ENCODE results near the gene GNL1. TPM values are rescaled to one million over a fixed set of nuclear protein-coding genes. Genes with fewer than 3 reads are reported as not detected.

GNL1 gene
- total and polyA plus RNA-seq, 3 experiments from 2014 or later: 49.8 to 102 (median 100) TPM

DNA sequence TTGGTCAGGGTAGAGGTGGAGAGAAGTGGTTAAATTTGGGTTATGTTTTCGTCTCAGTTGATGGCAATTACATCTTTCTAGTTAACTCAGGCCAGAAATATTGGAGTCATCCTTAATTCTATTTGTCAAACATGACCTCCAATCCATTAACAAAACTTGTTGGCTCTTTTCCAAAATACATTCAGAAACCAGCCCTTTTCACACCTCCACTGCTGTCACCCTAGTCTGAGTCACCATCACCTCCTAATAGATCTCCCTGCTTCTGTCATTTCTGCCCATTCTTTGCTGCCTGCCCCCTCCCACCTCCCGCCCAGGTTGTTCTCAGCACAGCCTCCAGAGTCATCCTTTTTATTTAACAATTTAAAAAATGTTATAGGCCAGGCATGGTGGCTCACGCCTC lies 12.0 kb upstream of the GNL1 start:
- ChIA-PET CTCF (no interaction called here), POLR2A (interaction anchor here (0.7 kb wide), 1 partner anchor 163 kb away, joined by 3 read pairs; no protein-coding TSS in a partner anchor)
- Mint-ChIP-seq H3K4me1 (peaks cover 45 to 48% (median 48%) of the 10 kb centered on the region in 3 donors), H3K27me3 (no peaks in the 10 kb centered on the region), H3K36me3 (peaks cover 0 to 11% (median 0%) of the 10 kb centered on the region in 3 donors), H3K27ac (peak overlapping the region in 6 of 8 donors; percentile 45 to 85 (median 71)), H3K9me3 (no peaks in the 10 kb centered on the region), H3K4me3 (peak overlapping the region in 5 of 7 donors; percentile 28 to 80 (median 54))
- H3K4me1 ChIP-seq (ENCODE audit: insufficient read depth, low read length): peaks cover 30% of the 10 kb centered on the region
- DNase-seq: peak in 3 of 5 donors; percentile 40 to 74 (median 41)
- no peak overlapping the region for H3K27ac ChIP-seq (ENCODE audit: low read depth, low read length)
- H3K4me3 ChIP-seq (ENCODE audit: low read length): no peak overlapping the region
- no peaks in the 10 kb centered on the region for H3K9me3 ChIP-seq (ENCODE audit: low read length)
- H3K36me3 ChIP-seq (ENCODE audit: insufficient read depth, low read length): peaks cover 2% of the 10 kb centered on the region
- H3K27me3 ChIP-seq (ENCODE audit: insufficient read depth, low read length, poor library complexity, severe bottlenecking): no peaks in the 10 kb centered on the region

DNA sequence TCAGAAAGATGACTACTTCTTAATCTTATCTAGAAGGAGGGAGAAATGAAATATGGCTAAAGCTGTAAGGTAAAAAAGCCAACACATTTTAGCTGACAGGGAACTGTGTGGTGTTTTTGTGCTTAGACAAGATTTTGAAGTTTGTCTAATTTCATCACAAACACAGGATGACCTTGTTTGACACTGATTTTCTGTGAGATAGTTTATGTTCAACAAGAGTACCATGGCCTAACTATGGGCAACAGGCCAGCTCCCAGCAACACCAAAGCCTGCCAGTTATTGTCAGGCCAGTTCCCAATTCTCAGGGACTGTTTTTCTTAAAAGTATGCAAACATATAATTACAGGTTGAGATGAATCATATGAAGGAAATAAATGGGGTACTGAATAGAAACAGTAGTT lies 9.5 kb upstream of the GNL1 start:
- ChIA-PET CTCF (interaction anchor here (0.9 to 2.2 kb wide), 4 partner anchors 12 to 30 kb away, joined by 3 to 6 read pairs (median 5); no protein-coding TSS in a partner anchor), POLR2A (interaction anchor here (0.6 to 1.1 kb wide), 2 partner anchors 8 to 115 kb away, joined by 3 to 6 read pairs; partner anchors contain the start of gene PRR3)
- Histone ChIP-seq H3K36me3 (ENCODE audit: insufficient read depth, low read length) (peaks cover 11% of the 10 kb centered on the region), H3K4me3 (ENCODE audit: low read length) (no peak overlapping the region), H3K27me3 (ENCODE audit: insufficient read depth, low read length, poor library complexity, severe bottlenecking) (no peaks in the 10 kb centered on the region), H3K4me1 (ENCODE audit: insufficient read depth, low read length) (peaks cover 14% of the 10 kb centered on the region), H3K27ac (ENCODE audit: low read depth, low read length) (no peak overlapping the region), H3K9me3 (ENCODE audit: low read length) (no peaks in the 10 kb centered on the region)
- no peak for DNase-seq
- H3K27ac Mint-ChIP-seq: peak overlapping the region in 3 of 8 donors; percentile 23 to 70 (median 45)
- peaks cover 5 to 18% (median 6%) of the 10 kb centered on the region in 3 donors for H3K36me3 Mint-ChIP-seq
- no peaks in the 10 kb centered on the region for H3K9me3 Mint-ChIP-seq
- H3K4me1 Mint-ChIP-seq: peaks cover 22 to 31% (median 26%) of the 10 kb centered on the region in 3 donors
- H3K27me3 Mint-ChIP-seq: no peaks in the 10 kb centered on the region
- peak overlapping the region in 1 of 7 donors; percentile 69 for H3K4me3 Mint-ChIP-seq

- no peaks in the 10 kb centered on the region for H3K27me3 Mint-ChIP-seq
- H3K4me3 Mint-ChIP-seq: peak overlapping the region in 1 of 7 donors; percentile 12
- Histone ChIP-seq H3K27me3 (ENCODE audit: insufficient read depth, low read length, poor library complexity, severe bottlenecking) (no peaks in the 10 kb centered on the region), H3K27ac (ENCODE audit: low read depth, low read length) (no peak overlapping the region), H3K36me3 (ENCODE audit: insufficient read depth, low read length) (peaks cover 11% of the 10 kb centered on the region), H3K9me3 (ENCODE audit: low read length) (no peaks in the 10 kb centered on the region), H3K4me3 (ENCODE audit: low read length) (no peak overlapping the region), H3K4me1 (ENCODE audit: insufficient read depth, low read length) (peaks cover 4% of the 10 kb centered on the region)
- peaks cover 5 to 25% (median 6%) of the 10 kb centered on the region in 3 donors for H3K36me3 Mint-ChIP-seq
- ChIA-PET POLR2A (no interaction called here), CTCF (interaction anchor here (1.0 to 2.1 kb wide), 3 partner anchors 13 to 34 kb away, joined by 3 to 8 read pairs (median 4); no protein-coding TSS in a partner anchor)
- H3K9me3 Mint-ChIP-seq: no peaks in the 10 kb centered on the region
- H3K27ac Mint-ChIP-seq: peak overlapping the region in 5 of 8 donors; percentile 2 to 51 (median 17)
- H3K4me1 Mint-ChIP-seq: peaks cover 7 to 26% (median 22%) of the 10 kb centered on the region in 3 donors
- DNase-seq: no peak
Observed at GRCh38 chr6:30564114-30564513, 7.8 kb upstream of the GNL1 start.

- DNase-seq: no peak
- Histone ChIP-seq H3K27me3 (ENCODE audit: insufficient read depth, low read length, poor library complexity, severe bottlenecking) (no peaks in the 10 kb centered on the region), H3K9me3 (ENCODE audit: low read length) (no peaks in the 10 kb centered on the region), H3K36me3 (ENCODE audit: insufficient read depth, low read length) (peaks cover 11% of the 10 kb centered on the region), H3K4me1 (ENCODE audit: insufficient read depth, low read length) (peaks cover 10% of the 10 kb centered on the region), H3K27ac (ENCODE audit: low read depth, low read length) (no peak overlapping the region), H3K4me3 (ENCODE audit: low read length) (no peak overlapping the region)
- ChIA-PET CTCF (interaction anchor here (0.7 to 2.1 kb wide), 4 partner anchors 8 to 21 kb away, joined by 3 to 8 read pairs (median 3); partner anchors contain the start of gene ABCF1), POLR2A (interaction anchor here (1.2 kb wide), 1 partner anchor 8 kb away, joined by 5 read pairs; the partner anchor contains the start of gene ABCF1)
- H3K36me3 Mint-ChIP-seq: peaks cover 5 to 28% (median 6%) of the 10 kb centered on the region in 3 donors
- H3K4me3 Mint-ChIP-seq: peak overlapping the region in 1 of 7 donors; percentile 70
- peak overlapping the region in 6 of 8 donors; percentile 6 to 90 (median 54) for H3K27ac Mint-ChIP-seq
- H3K27me3 Mint-ChIP-seq: no peaks in the 10 kb centered on the region
- H3K9me3 Mint-ChIP-seq: no peaks in the 10 kb centered on the region
- peaks cover 11 to 33% (median 25%) of the 10 kb centered on the region in 3 donors for H3K4me1 Mint-ChIP-seq
Observed at GRCh38 chr6:30562470-30563425, 6.5 kb upstream of the GNL1 start.

DNA sequence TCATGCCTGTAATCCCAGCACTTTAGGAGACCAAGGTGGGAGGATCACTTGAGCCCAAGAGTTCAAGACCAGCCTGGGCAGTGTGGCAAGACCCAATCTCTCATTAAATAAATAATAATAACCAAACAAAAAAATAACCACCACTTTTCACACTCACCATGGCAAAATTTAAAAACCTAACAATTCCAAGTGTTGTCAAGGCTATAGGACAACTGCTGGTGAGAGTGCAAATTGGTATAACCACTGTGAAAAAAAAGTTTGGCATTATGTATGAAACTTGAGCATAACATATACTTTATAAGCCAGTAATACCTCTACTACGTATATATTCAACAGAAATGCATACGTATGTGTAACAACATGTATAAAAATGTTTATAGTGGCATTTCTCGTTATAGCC lies 4.6 kb upstream of the GNL1 start:
- ChIA-PET POLR2A (no interaction called here), CTCF (interaction anchor here (0.7 kb wide), 1 partner anchor 16 kb away, joined by 3 read pairs; no protein-coding TSS in a partner anchor)
- H3K36me3 Mint-ChIP-seq: peaks cover 5 to 43% (median 6%) of the 10 kb centered on the region in 3 donors
- Histone ChIP-seq H3K4me1 (ENCODE audit: insufficient read depth, low read length) (peaks cover 13% of the 10 kb centered on the region), H3K27me3 (ENCODE audit: insufficient read depth, low read length, poor library complexity, severe bottlenecking) (no peaks in the 10 kb centered on the region), H3K9me3 (ENCODE audit: low read length) (no peaks in the 10 kb centered on the region), H3K4me3 (ENCODE audit: low read length) (no peak overlapping the region), H3K27ac (ENCODE audit: low read depth, low read length) (no peak overlapping the region), H3K36me3 (ENCODE audit: insufficient read depth, low read length) (peaks cover 11% of the 10 kb centered on the region)
- no peaks in the 10 kb centered on the region for H3K9me3 Mint-ChIP-seq
- peaks cover 19 to 46% (median 37%) of the 10 kb centered on the region in 3 donors for H3K4me1 Mint-ChIP-seq
- H3K4me3 Mint-ChIP-seq: no peak overlapping the region
- DNase-seq: no peak
- peaks cover 0 to 4% of the 10 kb centered on the region in 2 donors for H3K27me3 Mint-ChIP-seq
- peak overlapping the region in 1 of 8 donors; percentile 37 for H3K27ac Mint-ChIP-seq

DNA sequence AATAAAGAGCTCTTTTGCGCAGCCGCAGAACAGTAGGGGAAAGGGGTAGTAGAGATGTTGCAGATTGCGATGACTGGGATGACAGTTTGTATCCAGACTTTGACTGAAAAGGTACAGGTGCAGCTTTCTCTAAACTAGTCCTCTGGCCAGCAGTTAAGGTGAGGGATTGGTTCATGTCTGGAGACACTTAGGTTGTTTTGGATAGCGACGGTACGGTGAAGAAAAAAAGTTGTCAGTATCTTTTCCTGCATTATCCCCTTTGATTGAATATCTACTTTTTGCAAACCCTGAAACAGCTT lies 1.3 kb upstream of the GNL1 start:
- Mint-ChIP-seq H3K27ac (peak overlapping the region; percentile 98 to 100 (median 100)), H3K9me3 (no peaks in the 10 kb centered on the region), H3K36me3 (peaks cover 3 to 63% (median 11%) of the 10 kb centered on the region in 3 donors), H3K27me3 (peaks cover 0 to 4% of the 10 kb centered on the region in 2 donors), H3K4me1 (peaks cover 35 to 63% (median 61%) of the 10 kb centered on the region in 3 donors), H3K4me3 (peak overlapping the region; percentile 94 to 100 (median 99))
- ChIA-PET CTCF (interaction anchor here (1.2 to 4.6 kb wide), 7 partner anchors 9 to 104 kb away, joined by 3 to 30 read pairs (median 7); partner anchors contain the start of gene ABCF1), POLR2A (interaction anchor here (0.9 to 2.7 kb wide), 6 partner anchors 8 to 64 kb away, joined by 3 to 32 read pairs (median 5); partner anchors contain the start of gene ABCF1)
- peaks cover 25% of the 10 kb centered on the region for H3K36me3 ChIP-seq (ENCODE audit: insufficient read depth, low read length)
- no peaks in the 10 kb centered on the region for H3K27me3 ChIP-seq (ENCODE audit: insufficient read depth, low read length, poor library complexity, severe bottlenecking)
- H3K4me3 ChIP-seq (ENCODE audit: low read length): peak overlapping the region; percentile 97
- H3K9me3 ChIP-seq (ENCODE audit: low read length): no peaks in the 10 kb centered on the region
- DNase-seq: no peak
- peak overlapping the region; percentile 98 for H3K27ac ChIP-seq (ENCODE audit: low read depth, low read length)
- H3K4me1 ChIP-seq (ENCODE audit: insufficient read depth, low read length): peaks cover 13% of the 10 kb centered on the region

- peaks cover 39 to 65% (median 58%) of the 10 kb centered on the region in 3 donors for H3K4me1 Mint-ChIP-seq
- H3K27me3 ChIP-seq (ENCODE audit: insufficient read depth, low read length, poor library complexity, severe bottlenecking): no peaks in the 10 kb centered on the region
- peak within 1 kb of the TSS; percentile 94 to 100 (median 99) for H3K4me3 Mint-ChIP-seq
- peak within 1 kb of the TSS; percentile 98 for H3K27ac ChIP-seq (ENCODE audit: low read depth, low read length)
- H3K27ac Mint-ChIP-seq: peak within 1 kb of the TSS; percentile 98 to 100 (median 100)
- peaks cover 13% of the 10 kb centered on the region for H3K4me1 ChIP-seq (ENCODE audit: insufficient read depth, low read length)
- DNase-seq: peak in 4 of 5 donors; percentile 77 to 95 (median 90)
- no peaks in the 10 kb centered on the region for H3K9me3 ChIP-seq (ENCODE audit: low read length)
- ChIA-PET CTCF (interaction anchor here (0.9 to 4.6 kb wide), 9 partner anchors 8 to 104 kb away, joined by 3 to 30 read pairs (median 7); partner anchors contain the start of gene ABCF1), POLR2A (interaction anchor here (1.0 to 2.7 kb wide), 9 partner anchors 9 to 1095 kb away, joined by 3 to 32 read pairs (median 6); partner anchors contain the start of genes ABCF1, BAG6, MDC1 and MRPS18B)
- peaks cover 3 to 63% (median 14%) of the 10 kb centered on the region in 3 donors for H3K36me3 Mint-ChIP-seq
- no peaks in the 10 kb centered on the region for H3K9me3 Mint-ChIP-seq
- H3K36me3 ChIP-seq (ENCODE audit: insufficient read depth, low read length): peaks cover 27% of the 10 kb centered on the region
- H3K4me3 ChIP-seq (ENCODE audit: low read length): peak within 1 kb of the TSS; percentile 97
- peaks cover 0 to 4% of the 10 kb centered on the region in 2 donors for H3K27me3 Mint-ChIP-seq
Observed at GRCh38 chr6:30556906-30557682, 805 bp upstream of the GNL1 start, which contains the start of gene PRR3. PRR3 (plus strand) TSS chr6:30557295; CDS start chr6:30557345, 50 bp downstream.
